ENCODE measurements around the gene CES3.

CES3 gene

GRCh38 chr16:66961065-66961744 lies at the start of gene CES3:
TSS of gene CES3 (plus strand) at chr16:66961266. CDS start at chr16:66961308, 42 bp downstream.
- DNase-seq (ENCODE audit: low read depth): peak; percentile 35

- no peak for DNase-seq (ENCODE audit: low read depth)
Measured at GRCh38 chr16:66911801-66912200, 49.3 kb upstream of the CES3 start.

GRCh38 chr16:66913081-66913480 lies 48.0 kb upstream of the CES3 start:
- no peak for DNase-seq (ENCODE audit: low read depth)

- no peak for DNase-seq (ENCODE audit: low read depth)
Measured at GRCh38 chr16:66913711-66914110, 47.4 kb upstream of the CES3 start.

GRCh38 chr16:66914541-66914940 lies 46.5 kb upstream of the CES3 start:
- DNase-seq (ENCODE audit: low read depth): no peak

GRCh38 chr16:66915041-66915440 lies 46.0 kb upstream of the CES3 start:
- DNase-seq (ENCODE audit: low read depth): no peak

GRCh38 chr16:66916518-66916917 lies 44.5 kb upstream of the CES3 start:
- DNase-seq (ENCODE audit: low read depth): no peak

GRCh38 chr16:66917741-66918140 lies 43.3 kb upstream of the CES3 start:
- DNase-seq (ENCODE audit: low read depth): no peak

GRCh38 chr16:66918355-66918754 lies 42.7 kb upstream of the CES3 start:
- no peak for DNase-seq (ENCODE audit: low read depth)

GRCh38 chr16:66918803-66919568 lies 42.1 kb upstream of the CES3 start, which contains the start of gene CDH16:
TSS of gene CDH16 (minus strand) at chr16:66918885. CDS start at chr16:66918065, 820 bp downstream.
- DNase-seq (ENCODE audit: low read depth): no peak

- DNase-seq (ENCODE audit: low read depth): no peak
Measured at GRCh38 chr16:66919569-66920298, 41.3 kb upstream of the CES3 start.

- no peak for DNase-seq (ENCODE audit: low read depth)
Measured at GRCh38 chr16:66920299-66920590, 40.8 kb upstream of the CES3 start.

GRCh38 chr16:66920924-66921680 lies 40.0 kb upstream of the CES3 start:
- DNase-seq (ENCODE audit: low read depth): no peak

GRCh38 chr16:66921729-66922450 lies 39.2 kb upstream of the CES3 start:
- no peak for DNase-seq (ENCODE audit: low read depth)

GRCh38 chr16:66923247-66923731 lies 37.8 kb upstream of the CES3 start:
- no peak for DNase-seq (ENCODE audit: low read depth)

- no peak for DNase-seq (ENCODE audit: low read depth)
Measured at GRCh38 chr16:66923866-66924265, 37.2 kb upstream of the CES3 start.

- DNase-seq (ENCODE audit: low read depth): no peak
Measured at GRCh38 chr16:66924527-66925321, 36.3 kb upstream of the CES3 start.

- no peak for DNase-seq (ENCODE audit: low read depth)
Measured at GRCh38 chr16:66925322-66925840, 35.7 kb upstream of the CES3 start, which contains the start of gene RRAD. TSS of gene RRAD (minus strand) at chr16:66925535. CDS start at chr16:66925179, 356 bp downstream.

GRCh38 chr16:66926171-66926947 lies 34.7 kb upstream of the CES3 start:
- DNase-seq (ENCODE audit: low read depth): no peak
